GM18867 (cell line): ENCODE results near the gene CXCR4.

Experiments used
- ATAC-seq: cut with Tn5 transposase; IDR thresholded peaks from one replicate; pipeline ENCODE4 v1.9.1; 2021; ENCODE audit warnings: mild to moderate bottlenecking, moderate library complexity; ENCODE audit not compliant: unreplicated experiment

CXCR4 gene

GRCh38 chr2:136117909-136118818, at the start of gene CXCR4:
Gene CXCR4, minus strand, starts transcription at chr2:136118149. Its CDS starts 89 bp downstream, at chr2:136118060.
- peak; percentile 25 for ATAC-seq

DNA sequence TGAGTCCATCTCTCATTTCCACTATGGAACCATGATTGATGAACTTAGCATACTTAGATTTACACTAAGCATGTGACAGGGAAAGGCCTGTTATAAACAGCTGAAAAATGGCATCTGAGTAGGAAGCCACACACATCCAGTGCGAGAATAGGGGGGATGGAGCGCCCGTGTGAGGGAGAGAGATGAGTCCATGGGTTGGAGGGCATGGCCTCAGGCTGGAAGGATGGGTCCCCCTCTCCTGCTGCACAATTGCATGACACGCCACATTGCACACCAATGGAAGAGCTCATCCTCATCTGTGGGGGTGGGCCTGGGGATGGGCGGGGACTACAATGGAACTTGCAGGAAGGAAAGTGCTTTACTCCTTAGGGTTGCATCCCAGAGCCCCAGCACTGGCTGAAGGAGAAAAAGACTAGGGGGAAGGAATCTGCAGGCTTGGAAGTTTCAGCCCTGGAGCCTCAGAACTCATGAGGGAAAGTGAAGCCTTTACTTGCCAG, 46.4 kb upstream of the CXCR4 start:
- no peak for ATAC-seq

- ATAC-seq, result no peak
Measured at GRCh38 chr2:136162438-136162837, 44.5 kb upstream of the CXCR4 start.

- no peak for ATAC-seq
Measured at GRCh38 chr2:136156411-136156810, 38.5 kb upstream of the CXCR4 start.

- no peak for ATAC-seq
Measured at GRCh38 chr2:136154384-136154783, 36.4 kb upstream of the CXCR4 start.

DNA sequence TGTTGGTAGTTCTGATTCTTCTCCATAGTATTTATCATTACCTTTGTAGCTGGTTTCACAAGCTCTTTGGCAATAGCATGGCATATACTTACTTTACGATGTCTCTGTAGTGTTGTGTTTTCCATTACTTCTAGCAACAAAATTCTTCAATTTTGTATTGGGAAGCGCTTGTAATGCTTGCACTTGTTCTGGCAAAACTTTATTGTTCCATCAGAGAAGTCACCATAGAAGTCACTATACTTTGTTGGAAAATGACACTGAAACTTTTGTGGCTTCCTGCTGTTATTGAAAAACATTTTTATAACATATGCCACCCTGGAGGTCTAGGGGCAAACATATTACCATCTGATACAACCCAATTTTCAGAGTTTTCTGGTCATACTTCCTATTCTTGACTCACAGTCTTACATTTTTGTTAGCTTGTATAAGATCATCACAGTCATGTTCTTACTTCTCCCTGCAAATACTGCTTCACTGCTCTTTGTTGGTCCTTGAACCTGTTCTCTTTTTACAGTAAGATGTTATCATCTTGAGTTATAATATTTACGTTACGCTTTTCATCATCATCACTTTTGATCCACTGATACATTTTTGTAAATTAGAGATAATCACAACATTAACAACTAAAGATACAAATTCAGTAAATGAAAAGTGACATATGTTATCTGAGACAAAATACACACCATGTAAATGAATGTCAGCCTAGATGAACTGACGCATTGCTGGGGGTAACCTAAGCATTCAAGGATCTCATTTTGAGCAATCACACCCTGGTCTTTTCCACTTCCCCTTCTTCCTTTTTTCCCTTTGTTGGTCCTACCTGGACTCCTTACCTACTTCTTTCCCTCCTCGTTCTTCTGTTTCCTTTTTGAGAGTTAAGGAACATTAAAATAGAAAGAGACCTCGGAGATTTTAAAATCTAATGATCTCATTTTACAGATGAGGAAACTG, 33.3 kb upstream of the CXCR4 start:
- ATAC-seq, result no peak

DNA sequence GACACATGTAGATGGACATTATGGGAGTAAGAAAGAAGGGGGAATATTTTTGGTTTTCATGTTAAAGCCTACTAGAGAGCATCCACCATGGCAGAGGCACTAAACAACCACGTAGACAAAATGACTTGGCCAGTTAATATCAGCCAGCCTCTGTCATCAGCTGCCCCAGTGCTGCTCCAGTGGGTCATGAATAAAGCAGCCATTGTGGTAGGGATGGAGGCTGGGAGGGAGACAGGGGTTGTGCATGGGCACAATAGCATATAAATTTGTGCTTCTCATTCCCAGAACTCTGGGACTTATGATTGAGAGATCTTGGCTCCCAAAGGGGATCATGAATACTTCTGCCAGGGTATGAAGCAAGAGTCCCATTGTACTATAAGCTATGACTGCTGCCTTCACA, 31.1 kb upstream of the CXCR4 start:
- no peak for ATAC-seq

DNA sequence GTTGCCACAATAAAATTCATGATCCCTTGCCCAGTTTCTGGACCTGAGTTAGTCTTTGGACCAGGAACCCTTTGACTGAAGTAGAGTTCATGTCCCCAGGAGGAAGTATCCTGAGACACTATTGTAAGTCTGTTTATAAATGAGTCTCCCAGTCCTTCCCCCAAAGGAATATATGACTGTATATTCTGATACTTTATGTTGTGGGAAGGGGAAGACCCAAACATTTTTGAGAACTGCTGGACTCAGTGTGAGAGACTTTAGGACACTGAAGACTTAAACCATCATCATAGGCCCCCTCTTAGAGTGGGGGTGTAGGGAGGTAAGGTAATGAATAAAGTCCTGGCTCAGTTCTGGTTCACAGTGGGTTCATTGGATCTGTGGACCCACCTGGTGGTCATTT, 28.6 kb upstream of the CXCR4 start:
- no peak for ATAC-seq

DNA sequence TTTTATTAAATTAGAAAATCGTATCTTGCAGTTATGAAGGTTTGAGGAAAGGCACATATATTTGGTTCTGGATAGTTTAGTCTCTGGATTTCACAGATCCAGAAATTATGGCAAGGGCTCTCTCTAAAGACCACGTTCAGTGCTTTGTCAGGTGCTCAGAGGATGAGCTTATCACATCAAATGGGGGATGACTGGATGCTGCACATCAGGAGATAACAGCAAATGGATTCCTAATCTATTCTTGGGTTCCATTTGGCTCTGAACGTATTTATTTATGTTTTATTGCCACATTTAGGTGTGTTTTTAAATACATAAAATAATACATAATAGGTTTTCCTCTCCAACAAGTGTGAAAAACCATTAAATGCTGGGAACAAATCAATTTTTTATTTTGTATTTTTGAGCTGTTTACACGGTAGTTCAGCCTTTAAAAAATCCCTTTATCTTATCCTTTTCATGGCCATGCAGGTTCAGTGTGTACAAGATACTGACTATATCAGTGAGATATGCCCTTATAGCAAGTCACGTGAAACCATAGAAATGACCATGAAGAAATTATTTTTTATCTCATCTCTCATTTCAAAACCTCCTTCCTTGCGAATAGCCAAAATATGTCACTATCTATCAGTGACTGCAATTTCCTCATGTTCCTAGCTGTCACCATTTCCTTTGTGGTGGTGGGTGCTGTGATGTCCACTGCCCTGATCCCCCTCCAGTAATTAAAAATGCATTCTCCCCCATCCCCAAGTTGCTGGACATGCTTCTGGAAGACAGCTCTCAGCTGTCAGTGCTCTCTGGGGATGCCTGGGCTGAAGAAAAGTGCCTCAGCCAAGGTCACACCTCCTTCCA, 25.9 kb upstream of the CXCR4 start:
- no peak for ATAC-seq

- ATAC-seq, result no peak
Measured at GRCh38 chr2:136141510-136142149, 23.7 kb upstream of the CXCR4 start.

DNA sequence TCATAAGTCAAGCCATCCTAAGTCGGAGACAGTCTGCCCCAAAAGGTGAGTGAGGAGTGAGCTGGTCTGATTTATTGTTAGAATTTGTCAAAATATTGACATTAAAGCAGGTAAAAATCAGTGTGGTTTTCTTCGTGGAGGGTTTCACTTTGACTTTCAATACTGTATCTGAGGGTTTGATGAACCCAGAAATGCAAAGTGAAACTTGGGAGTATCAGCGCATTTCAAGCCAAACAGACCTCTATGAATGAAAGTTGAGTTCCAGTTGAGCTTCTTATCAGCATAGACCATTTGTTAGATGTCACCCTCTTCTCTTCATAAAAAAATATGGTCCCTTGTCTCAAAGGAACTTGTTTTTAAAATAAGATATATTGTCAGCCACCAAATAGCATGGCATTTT, 21.7 kb upstream of the CXCR4 start:
- ATAC-seq, result no peak

- no peak for ATAC-seq
Measured at GRCh38 chr2:136137982-136138381, 20.0 kb upstream of the CXCR4 start.

GRCh38 chr2:136136931-136137330, 19.0 kb upstream of the CXCR4 start:
- ATAC-seq, result no peak

GRCh38 chr2:136135921-136136906, 18.3 kb upstream of the CXCR4 start:
- peak; percentile 53 for ATAC-seq

GRCh38 chr2:136135462-136135861, 17.5 kb upstream of the CXCR4 start:
- no peak for ATAC-seq

DNA sequence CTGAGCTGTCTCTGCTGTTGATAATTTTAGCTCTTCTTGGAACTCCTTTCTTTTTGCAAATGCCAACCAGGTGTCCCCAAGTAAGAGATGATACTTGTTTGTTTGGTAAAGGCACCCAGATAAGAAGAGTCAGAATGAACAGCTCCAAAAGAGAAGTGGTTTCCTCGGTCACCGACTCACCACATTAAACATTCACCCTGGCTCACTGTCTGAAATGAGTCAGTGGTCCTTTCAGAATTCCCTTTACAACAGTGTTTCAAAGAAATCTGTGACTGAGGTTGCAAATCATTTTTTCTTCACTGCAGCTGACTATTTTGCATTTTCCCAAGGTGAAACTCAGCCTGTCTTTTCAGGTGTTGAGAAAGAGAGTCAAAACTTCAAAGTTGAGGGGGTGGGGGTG, 16.2 kb upstream of the CXCR4 start:
- no peak for ATAC-seq

GRCh38 chr2:136133586-136133985, 15.6 kb upstream of the CXCR4 start:
- ATAC-seq, result no peak

DNA sequence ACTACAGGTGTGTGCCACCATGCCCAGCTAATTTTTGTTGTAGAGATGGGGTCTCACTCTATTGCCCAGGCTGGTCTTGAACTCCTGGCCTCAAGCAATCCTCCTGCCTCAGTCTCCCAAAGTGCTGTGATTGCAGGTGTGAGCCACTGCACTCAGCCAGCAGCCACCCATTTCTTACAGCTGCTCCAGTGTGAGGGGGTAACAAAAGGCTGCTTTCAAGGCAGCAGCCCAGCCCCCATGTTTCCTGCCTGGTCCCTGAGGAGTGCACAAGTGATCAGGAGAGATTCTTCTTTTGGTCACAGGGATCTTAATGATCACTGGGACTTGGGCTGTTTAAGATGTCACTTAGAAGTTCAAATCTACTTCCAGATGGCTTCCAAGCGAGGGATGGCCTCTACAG, 15.2 kb upstream of the CXCR4 start:
- no peak for ATAC-seq

DNA sequence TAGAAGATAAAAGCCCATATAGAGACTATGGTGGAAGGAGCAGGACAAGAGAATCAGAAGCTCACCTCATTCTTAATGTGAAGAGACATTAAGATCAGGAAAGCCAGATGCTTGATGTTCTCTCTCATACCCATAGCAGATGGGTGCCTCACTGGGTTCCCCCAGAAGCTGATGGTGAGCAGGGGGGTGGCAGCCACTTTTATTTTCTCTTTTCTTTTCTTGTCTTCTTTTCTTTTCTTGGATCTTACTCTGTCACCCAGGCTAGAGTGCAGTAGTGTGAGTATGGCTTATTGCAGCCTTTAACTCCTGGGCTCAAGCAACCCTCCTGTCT, 14.8 kb upstream of the CXCR4 start:
- no peak for ATAC-seq
